Right lobe of liver (tissue), 4 donors: ENCODE measurements around the gene TMEM91.

Experiments
- POLR2A ChIP-seq: fragments of 450-650 bp; IDR thresholded peaks from one replicate; pipeline ENCODE4 v1.6.1; 2017; ENCODE audit warnings: antibody characterized with exemption, mild to moderate bottlenecking
- TF ChIP-seq, protein P1 (sequence below), 4 donors: fragments of 200-600 bp in 3 of 4; fragments of 450-650 bp in 1 of 4; IDR thresholded peaks; one replicate each; pipeline versions ENCODE4 v1.5.1 to v1.8.0; 2016 to 2022; ENCODE audit warnings: antibody characterized with exemption in 4 of 4, mild to moderate bottlenecking in 2 of 4
- donor health status: DM: no; HTN: no; CAD: no.
- donor health status: DM: no; HTN: no; CAD: no.
- donor health status: DM: no; HTN: yes; CAD: no.

DNA sequence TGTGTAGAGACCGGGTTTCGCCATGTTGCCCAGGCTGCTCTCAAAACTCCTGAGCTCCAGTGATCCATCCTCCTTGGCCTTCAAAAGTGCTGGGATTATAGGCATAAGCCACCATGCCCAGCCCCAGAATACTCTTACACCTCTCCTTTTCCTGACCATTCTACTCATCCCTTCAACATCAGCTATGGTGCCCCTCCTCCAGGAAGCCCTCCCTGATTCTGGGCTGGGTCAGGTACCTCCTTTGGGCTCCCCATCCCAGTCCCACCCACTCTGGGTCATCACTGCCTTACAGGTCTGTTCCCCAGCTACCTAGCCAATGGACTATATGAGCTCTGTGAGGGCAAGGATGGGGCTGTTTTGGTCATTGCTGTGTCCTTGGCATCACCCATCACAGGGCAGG, 32.2 kb upstream of the TMEM91 start:
- TF ChIP-seq POLR2A: no peak
- TF ChIP-seq, protein P1, sequence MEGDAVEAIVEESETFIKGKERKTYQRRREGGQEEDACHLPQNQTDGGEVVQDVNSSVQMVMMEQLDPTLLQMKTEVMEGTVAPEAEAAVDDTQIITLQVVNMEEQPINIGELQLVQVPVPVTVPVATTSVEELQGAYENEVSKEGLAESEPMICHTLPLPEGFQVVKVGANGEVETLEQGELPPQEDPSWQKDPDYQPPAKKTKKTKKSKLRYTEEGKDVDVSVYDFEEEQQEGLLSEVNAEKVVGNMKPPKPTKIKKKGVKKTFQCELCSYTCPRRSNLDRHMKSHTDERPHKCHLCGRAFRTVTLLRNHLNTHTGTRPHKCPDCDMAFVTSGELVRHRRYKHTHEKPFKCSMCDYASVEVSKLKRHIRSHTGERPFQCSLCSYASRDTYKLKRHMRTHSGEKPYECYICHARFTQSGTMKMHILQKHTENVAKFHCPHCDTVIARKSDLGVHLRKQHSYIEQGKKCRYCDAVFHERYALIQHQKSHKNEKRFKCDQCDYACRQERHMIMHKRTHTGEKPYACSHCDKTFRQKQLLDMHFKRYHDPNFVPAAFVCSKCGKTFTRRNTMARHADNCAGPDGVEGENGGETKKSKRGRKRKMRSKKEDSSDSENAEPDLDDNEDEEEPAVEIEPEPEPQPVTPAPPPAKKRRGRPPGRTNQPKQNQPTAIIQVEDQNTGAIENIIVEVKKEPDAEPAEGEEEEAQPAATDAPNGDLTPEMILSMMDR (IDR thresholded peaks at IDR 0.05): no peak
